Aorta (tissue), 5 donors: ENCODE results near the gene AHRR. TPM values are rescaled to one million over a fixed set of nuclear protein-coding genes. Genes with fewer than 3 reads are reported as not detected.

ENCODE experiments used
- ATAC-seq: fragments of 200-7000 bp; cut with Tn5 transposase; one replicate; pipeline ENCODE4 v1.9.1; 2022; ENCODE audit warnings: moderate library complexity; ENCODE audit not compliant: low FRiP score
- DNase-seq, 2 donors: peaks; one replicate each; pipeline ENCODE4 v3.0.0-alpha.2; 2020
- H3K27ac ChIP-seq, 2 donors: one replicate each; pipeline ENCODE4 v1.5.1; 2013; ENCODE audit warnings: low read length in 2 of 2, mild to moderate bottlenecking in 2 of 2, moderate library complexity in 2 of 2, control low read depth in 1 of 2, inconsistent platforms in 1 of 2, low read depth in 1 of 2
- H3K27me3 ChIP-seq, 2 donors: one replicate each; pipeline ENCODE4 v1.6.1; 2013; ENCODE audit warnings: control low read depth in 1 of 2, low read length in 1 of 2, mild to moderate bottlenecking in 1 of 2, moderate library complexity in 1 of 2; ENCODE audit not compliant: insufficient read depth in 2 of 2, control insufficient read depth in 1 of 2
- H3K36me3 ChIP-seq, 2 donors: one replicate each; pipeline ENCODE4 v1.6.1; 2013; ENCODE audit warnings: control low read depth in 1 of 2, low read length in 1 of 2, mild to moderate bottlenecking in 1 of 2; ENCODE audit not compliant: insufficient read depth in 2 of 2, control insufficient read depth in 1 of 2
- H3K4me1 ChIP-seq, 2 donors: one replicate each; pipeline ENCODE4 v1.6.1; 2013; ENCODE audit warnings: low read length in 2 of 2, control low read depth in 1 of 2, mild to moderate bottlenecking in 1 of 2, moderate library complexity in 1 of 2; ENCODE audit not compliant: insufficient read depth in 2 of 2, control insufficient read depth in 1 of 2
- H3K4me3 ChIP-seq, 2 donors: one replicate each; pipeline ENCODE4 v1.5.1; 2013; ENCODE audit warnings: low read length in 2 of 2, control low read depth in 1 of 2, mild to moderate bottlenecking in 1 of 2
- H3K9me3 ChIP-seq: one replicate; pipeline ENCODE4 v1.6.1; 2013; ENCODE audit warnings: mild to moderate bottlenecking, low read length; ENCODE audit not compliant: control insufficient read depth
- WGBS, 2 donors: extraction: QIAGEN DNeasy Blood & Tissue Kit; methylation state at CpG; one replicate each; pipeline ENCODE4 v1.1.7; 2013; 5-methylcytosine and 5-hydroxymethylcytosine counted together
- intact Hi-C, 2 donors: fragments of 100-400 bp; cut with DNase I; formaldehyde crosslinking; loops; one replicate each; pipeline versions ENCODE4 v1.14.2 to v1.15.0; 2022
- polyA plus RNA-seq, 2 donors: library from polyadenylated mRNA; stranded (reverse); fragments of 200-250 nt; gene quantifications; one replicate each; pipeline ENCODE4 v1.2.3, GENCODE V29; 2013
- total RNA-seq, 2 donors: library from RNA; stranded (reverse); fragmentation: NEBNext Ultra II Directional; extraction: Animal tissue kit (Norgen Biotek cat#: 25700); gene quantifications; one replicate each; pipeline ENCODE4 v1.2.1, GENCODE V29; 2021
- donor health status: healthy with polysubstance abuse.
- donor health status: Bipolar disorder and iron deficiency.
- donor health status: DM: no; HTN: no; CAD: no.
- donor health status: DM: no; HTN: no; CAD: no.
- donor health status: DM: yes; HTN: yes; CAD: no.

AHRR gene
- total and polyA plus RNA-seq, 4 donors = 0.13 to 3.8 (median 1.7) TPM

DNA sequence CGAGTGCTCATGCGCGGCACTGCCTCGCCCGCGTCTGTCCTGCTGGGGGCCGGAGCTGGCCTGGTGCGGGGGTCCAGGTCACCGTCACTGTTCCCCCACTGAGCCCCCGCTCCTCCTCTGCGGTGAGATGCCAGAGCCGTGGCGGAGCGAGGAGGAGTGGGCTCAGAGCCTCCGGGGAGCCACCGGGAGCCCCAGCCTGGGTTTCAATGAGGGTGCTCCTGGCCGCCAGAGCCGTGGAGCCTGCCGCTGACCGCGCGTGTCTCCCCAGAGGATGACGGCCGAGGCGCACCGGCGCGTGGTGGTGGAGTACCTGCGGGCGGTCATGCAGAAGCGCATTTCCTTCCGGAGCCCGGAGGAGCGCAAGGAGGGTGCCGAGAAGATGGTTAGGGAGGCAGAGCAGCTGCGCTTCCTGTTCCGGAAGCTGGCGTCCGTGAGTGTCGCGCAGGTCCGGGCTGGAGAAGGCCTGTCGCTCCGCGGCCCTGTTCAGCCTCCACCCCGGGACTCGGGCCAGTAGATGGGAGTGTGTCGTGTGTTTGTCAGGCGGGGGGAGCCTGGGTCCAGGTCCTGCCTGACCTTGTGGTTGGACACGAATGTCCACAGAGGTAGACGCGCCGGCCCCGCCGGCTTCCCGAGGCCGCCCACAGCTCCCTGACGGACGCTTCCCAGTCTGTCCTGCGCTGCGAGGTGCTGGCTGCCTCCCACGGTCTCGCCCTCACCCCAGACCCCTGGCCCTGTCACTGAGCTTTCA, 143.5 kb downstream of the AHRR start:
- no peak overlapping the region for H3K27ac ChIP-seq
- 94% methylated on average over 63 of the region's 63 CpGs for WGBS, 2 donors
- DNase-seq = peak; percentile 41 to 69
- intact Hi-C loops = no loop called here
- no peaks in the 10 kb centered on the region for H3K36me3 ChIP-seq
- no peak overlapping the region for H3K4me3 ChIP-seq
- H3K27me3 ChIP-seq = no peaks in the 10 kb centered on the region
- no peak for ATAC-seq
- no peaks in the 10 kb centered on the region for H3K4me1 ChIP-seq
- H3K9me3 ChIP-seq = no peaks in the 10 kb centered on the region

GRCh38 chr5:465591-466403, 144.3 kb downstream of the AHRR start:
- no peaks in the 10 kb centered on the region for H3K27me3 ChIP-seq
- H3K36me3 ChIP-seq = no peaks in the 10 kb centered on the region
- H3K4me1 ChIP-seq = no peaks in the 10 kb centered on the region
- no peak overlapping the region for H3K27ac ChIP-seq
- no peaks in the 10 kb centered on the region for H3K9me3 ChIP-seq
- H3K4me3 ChIP-seq = no peak overlapping the region
- 88 to 94% methylated on average over 28 to 29 of the region's 29 CpGs for WGBS, 2 donors
- intact Hi-C loops = no loop called here
- peak; percentile 31 to 68 for DNase-seq
- ATAC-seq = no peak

- Histone ChIP-seq H3K27ac (no peak overlapping the region), H3K27me3 (no peaks in the 10 kb centered on the region), H3K9me3 (no peaks in the 10 kb centered on the region), H3K4me1 (no peaks in the 10 kb centered on the region), H3K36me3 (no peaks in the 10 kb centered on the region), H3K4me3 (no peak overlapping the region)
- DNase-seq (peak; percentile 42 to 73), ATAC-seq (no peak)
- 90 to 92% methylated on average over 30 of the region's 30 CpGs for WGBS, 2 donors
- intact Hi-C loops = no loop called here
Measured at GRCh38 chr5:466661-467310, 145.3 kb downstream of the AHRR start.

- WGBS, 2 donors = 89 to 95% methylated on average over 5 of the region's 6 CpGs
- Histone ChIP-seq H3K4me3 (no peak overlapping the region), H3K27ac (no peak overlapping the region), H3K4me1 (no peaks in the 10 kb centered on the region), H3K27me3 (no peaks in the 10 kb centered on the region), H3K9me3 (no peaks in the 10 kb centered on the region), H3K36me3 (no peaks in the 10 kb centered on the region)
- intact Hi-C loops = no loop called here
- ATAC-seq = no peak
- peak; percentile 24 to 46 for DNase-seq
Measured at GRCh38 chr5:468401-468800, 146.9 kb downstream of the AHRR start.

- no peak overlapping the region for H3K4me3 ChIP-seq
- ATAC-seq = no peak
- WGBS, 2 donors = 85 to 91% methylated on average over 19 of the region's 19 CpGs
- H3K27me3 ChIP-seq = no peaks in the 10 kb centered on the region
- H3K27ac ChIP-seq = no peak overlapping the region
- intact Hi-C loops = loop anchor here in 1 of 2 donors (10.0 kb wide), 1 partner anchor 145 kb away; the partner anchor contains the start of gene CEP72
- peak; percentile 40 to 72 for DNase-seq
- no peaks in the 10 kb centered on the region for H3K9me3 ChIP-seq
- H3K36me3 ChIP-seq = no peaks in the 10 kb centered on the region
- H3K4me1 ChIP-seq = no peaks in the 10 kb centered on the region
Measured at GRCh38 chr5:469752-470483, 148.4 kb downstream of the AHRR start.

- DNase-seq = peak; percentile 45 to 62
- H3K9me3 ChIP-seq = no peaks in the 10 kb centered on the region
- H3K27ac ChIP-seq = no peak overlapping the region
- no peaks in the 10 kb centered on the region for H3K27me3 ChIP-seq
- H3K4me1 ChIP-seq = no peaks in the 10 kb centered on the region
- H3K36me3 ChIP-seq = no peaks in the 10 kb centered on the region
- no peak overlapping the region for H3K4me3 ChIP-seq
- intact Hi-C loops = loop anchor here in 1 of 2 donors (10.0 kb wide), 1 partner anchor 144 kb away; the partner anchor contains the start of gene CEP72
- WGBS, 2 donors = 90 to 94% methylated on average over 31 of the region's 31 CpGs
- ATAC-seq = no peak
Measured at GRCh38 chr5:470961-471749, 149.6 kb downstream of the AHRR start.

GRCh38 chr5:471750-472058, 150.2 kb downstream of the AHRR start:
- ATAC-seq (no peak), DNase-seq (no peak)
- Histone ChIP-seq H3K9me3 (no peaks in the 10 kb centered on the region), H3K4me1 (no peaks in the 10 kb centered on the region), H3K36me3 (no peaks in the 10 kb centered on the region), H3K27ac (no peak overlapping the region), H3K4me3 (no peak overlapping the region), H3K27me3 (no peaks in the 10 kb centered on the region)
- intact Hi-C loops = loop anchor here in 1 of 2 donors (10.0 kb wide), 1 partner anchor 143 kb away; the partner anchor contains the start of gene CEP72
- WGBS, 2 donors = 80 to 88% methylated on average over 6 of the region's 6 CpGs
